ENCODE measurements around the gene NTRK3.

- TF ChIP-seq CTCF (IDR thresholded peaks at IDR 0.05; ENCODE audit: low read depth, low read length, missing input control) (no peak), JUND (IDR thresholded peaks at IDR 0.05) (no peak), FOXA2 (IDR thresholded peaks at IDR 0.05) (no peak), RAD21 (IDR thresholded peaks at IDR 0.05) (no peak), REST (IDR thresholded peaks at IDR 0.05) (no peak)
Measured at GRCh38 chr15:87986776-87987175, 269.8 kb downstream of the NTRK3 start.
